Measurements from ENCODE around the gene SPINT1. TPM values are rescaled to one million over a fixed set of nuclear protein-coding genes. Genes with fewer than 3 reads are reported as not detected.

The SPINT1 gene
- total and polyA plus RNA-seq, 4 donors = 1.2 to 2.6 (median 1.9) TPM

- Histone ChIP-seq H3K9me3 (ENCODE audit: control insufficient read depth in 4 of 4, low read length in 3 of 4) (no peaks in the 10 kb centered on the region), H3K9ac (ENCODE audit: low read depth in 1 of 2, low read length in 2 of 2) (no peak overlapping the region), H3K27me3 (ENCODE audit: control insufficient read depth in 4 of 4, insufficient read depth in 4 of 4, low read length in 3 of 4) (no peaks in the 10 kb centered on the region), H3K36me3 (ENCODE audit: control insufficient read depth in 4 of 4, insufficient read depth in 3 of 4, low read depth in 1 of 4, low read length in 3 of 4) (no peaks in the 10 kb centered on the region), H3K27ac (ENCODE audit: low read depth in 1 of 2, low read length in 2 of 2) (no peak overlapping the region), H3K4me3 (ENCODE audit: low read depth in 1 of 3, low read length in 3 of 3) (no peak overlapping the region), H3K4me1 (ENCODE audit: control insufficient read depth in 4 of 4, insufficient read depth in 4 of 4, low read length in 3 of 4) (no peaks in the 10 kb centered on the region)
- no peak for DNase-seq (ENCODE audit: low spot score)
- TF ChIP-seq TAF1 (conservative IDR thresholded peaks at IDR 0.05) (no peak), NR2F2 (IDR thresholded peaks at IDR 0.05) (no peak), MAX (IDR thresholded peaks at IDR 0.05) (no peak), FOXA2 (IDR thresholded peaks at IDR 0.05) (no peak), RXRA (IDR thresholded peaks at IDR 0.05) (no peak), FOXA1 (IDR thresholded peaks at IDR 0.05) (no peak), RAD21 (IDR thresholded peaks at IDR 0.05) (no peak), HNF4G (IDR thresholded peaks at IDR 0.05) (no peak), SP1 (IDR thresholded peaks at IDR 0.05) (no peak), CTCF (IDR thresholded peaks at IDR 0.05; ENCODE audit: low read depth, low read length, missing input control) (no peak), GABPA (IDR thresholded peaks at IDR 0.05 in 1 of 2, conservative IDR thresholded peaks at IDR 0.05 in 1 of 2) (no peak), YY1 (IDR thresholded peaks at IDR 0.05) (no peak), ZBTB33 (IDR thresholded peaks at IDR 0.05) (no peak)
- 82% methylated on average over 7 of the region's 7 CpGs for WGBS
Observed at GRCh38 chr15:40829115-40829514, 14.7 kb upstream of the SPINT1 start.

- Histone ChIP-seq H3K4me3 (ENCODE audit: low read depth in 1 of 3, low read length in 3 of 3) (no peak overlapping the region), H3K36me3 (ENCODE audit: control insufficient read depth in 4 of 4, insufficient read depth in 3 of 4, low read depth in 1 of 4, low read length in 3 of 4) (no peaks in the 10 kb centered on the region), H3K4me1 (ENCODE audit: control insufficient read depth in 4 of 4, insufficient read depth in 4 of 4, low read length in 3 of 4) (no peaks in the 10 kb centered on the region), H3K27me3 (ENCODE audit: control insufficient read depth in 4 of 4, insufficient read depth in 4 of 4, low read length in 3 of 4) (no peaks in the 10 kb centered on the region), H3K9me3 (ENCODE audit: control insufficient read depth in 4 of 4, low read length in 3 of 4) (no peaks in the 10 kb centered on the region), H3K27ac (ENCODE audit: low read depth in 1 of 2, low read length in 2 of 2) (no peak overlapping the region), H3K9ac (ENCODE audit: low read depth in 1 of 2, low read length in 2 of 2) (no peak overlapping the region)
- DNase-seq (ENCODE audit: low spot score) = no peak
- 85% methylated on average over 2 of the region's 2 CpGs for WGBS
- TF ChIP-seq FOXA2 (IDR thresholded peaks at IDR 0.05) = no peak
- no peak for TF ChIP-seq CTCF (IDR thresholded peaks at IDR 0.05; ENCODE audit: low read depth, low read length, missing input control)
- TF ChIP-seq ATF3 (IDR thresholded peaks at IDR 0.05) = no peak
- no peak for TF ChIP-seq RAD21 (IDR thresholded peaks at IDR 0.05)
- TF ChIP-seq EGR1 (IDR thresholded peaks at IDR 0.05; ENCODE audit: low read depth in 2 of 2) = no peak
- TF ChIP-seq MAX (IDR thresholded peaks at IDR 0.05) = no peak
- TF ChIP-seq REST (IDR thresholded peaks at IDR 0.05) = no peak
- no peak for TF ChIP-seq TAF1 (conservative IDR thresholded peaks at IDR 0.05)
- no peak for TF ChIP-seq FOXA1 (IDR thresholded peaks at IDR 0.05)
- no peak for TF ChIP-seq RXRA (IDR thresholded peaks at IDR 0.05)
- TF ChIP-seq HNF4G (IDR thresholded peaks at IDR 0.05) = no peak
- TF ChIP-seq SP1 (IDR thresholded peaks at IDR 0.05) = no peak
- TF ChIP-seq YY1 (IDR thresholded peaks at IDR 0.05) = no peak
- no peak for TF ChIP-seq JUND (IDR thresholded peaks at IDR 0.05)
- no peak for TF ChIP-seq GABPA (IDR thresholded peaks at IDR 0.05 in 1 of 2, conservative IDR thresholded peaks at IDR 0.05 in 1 of 2)
- TF ChIP-seq NR2F2 (IDR thresholded peaks at IDR 0.05) = no peak
- TF ChIP-seq HNF4A (conservative IDR thresholded peaks at IDR 0.05) = no peak
- TF ChIP-seq ZBTB33 (IDR thresholded peaks at IDR 0.05) = no peak
Observed at GRCh38 chr15:40830884-40831283, 13.0 kb upstream of the SPINT1 start.

Measured in liver (tissue), 9 donors.